HEK293 (cell line): ENCODE results near the gene IL25.

Source experiments
- AEBP2 ChIP-seq: fragments of 450-650 bp; formaldehyde crosslinking; IDR thresholded peaks from 2 replicates; pipeline ENCODE4 v1.5.1; 2016; ENCODE audit warnings: missing biosample characterization, missing genetic modification characterization, borderline replicate concordance
- REPIN1 ChIP-seq: fragments of 450-650 bp; formaldehyde crosslinking; IDR thresholded peaks from 2 replicates; pipeline ENCODE4 v1.5.1; 2017; ENCODE audit warnings: missing biosample characterization, missing genetic modification characterization, low read depth
- SCRT2 ChIP-seq: fragments of 450-650 bp; formaldehyde crosslinking; IDR thresholded peaks from 2 replicates; pipeline ENCODE4 v1.5.1; 2016; ENCODE audit warnings: missing biosample characterization, missing genetic modification characterization
- YY1 ChIP-seq: fragments of 450-650 bp; formaldehyde crosslinking; IDR thresholded peaks from 2 replicates; pipeline ENCODE4 v1.5.1; 2018; ENCODE audit warnings: missing biosample characterization, missing genetic modification characterization
- ZBTB8A ChIP-seq: fragments of 450-650 bp; formaldehyde crosslinking; IDR thresholded peaks from 2 replicates; pipeline ENCODE4 v1.5.1; 2016; ENCODE audit warnings: missing biosample characterization, missing genetic modification characterization
- ZNF350 ChIP-seq: fragments of 450-650 bp; formaldehyde crosslinking; IDR thresholded peaks from 2 replicates; pipeline ENCODE4 v1.5.0; 2017; ENCODE audit warnings: missing biosample characterization, mild to moderate bottlenecking, missing genetic modification characterization
- ZNF366 ChIP-seq: fragments of 450-650 bp; formaldehyde crosslinking; conservative IDR thresholded peaks from 2 replicates; pipeline ENCODE4 v1.5.1; 2016; ENCODE audit warnings: missing biosample characterization, missing genetic modification characterization
- ZNF391 ChIP-seq: fragments of 450-650 bp; formaldehyde crosslinking; IDR thresholded peaks from 2 replicates; pipeline ENCODE4 v1.5.1; 2016; ENCODE audit warnings: low read depth, missing biosample characterization, missing genetic modification characterization, borderline replicate concordance
- ZNF600 ChIP-seq: fragments of 450-650 bp; formaldehyde crosslinking; IDR thresholded peaks from 2 replicates; pipeline ENCODE4 v1.5.1; 2016; ENCODE audit warnings: missing biosample characterization, missing genetic modification characterization
- ZNF776 ChIP-seq: fragments of 450-650 bp; formaldehyde crosslinking; IDR thresholded peaks from 2 replicates; pipeline ENCODE4 v1.5.0; 2017; ENCODE audit warnings: missing biosample characterization, missing genetic modification characterization, borderline replicate concordance
- TF ChIP-seq, protein P1 (sequence below): fragments of 450-650 bp; formaldehyde crosslinking; IDR thresholded peaks from 2 replicates; pipeline ENCODE4 v1.5.1; 2016; ENCODE audit warnings: missing biosample characterization, missing genetic modification characterization
- TF ChIP-seq, protein P2 (sequence below): fragments of 450-650 bp; formaldehyde crosslinking; IDR thresholded peaks from 2 replicates; pipeline ENCODE4 v1.5.1; 2016; ENCODE audit warnings: missing biosample characterization, missing genetic modification characterization
- TF ChIP-seq, protein P3 (sequence below): fragments of 450-650 bp; formaldehyde crosslinking; conservative IDR thresholded peaks from 2 replicates; pipeline ENCODE4 v1.5.1; 2016; ENCODE audit warnings: low read depth, missing biosample characterization, missing genetic modification characterization

GRCh38 chr14:23382276-23382675 is 9.7 kb downstream of the IL25 start:
- TF ChIP-seq ZNF350 (tag by site-specific recombination) (no peak), SCRT2 (tag by site-specific recombination) (no peak), YY1 (tag by site-specific recombination) (no peak), ZNF776 (tag by site-specific recombination) (no peak), ZBTB8A (tag by site-specific recombination) (no peak), ZNF391 (no peak), ZNF366 (no peak), AEBP2 (tag by site-specific recombination) (no peak), REPIN1 (tag by site-specific recombination) (no peak), ZNF600 (tag by site-specific recombination) (no peak)
- TF ChIP-seq, protein P1, sequence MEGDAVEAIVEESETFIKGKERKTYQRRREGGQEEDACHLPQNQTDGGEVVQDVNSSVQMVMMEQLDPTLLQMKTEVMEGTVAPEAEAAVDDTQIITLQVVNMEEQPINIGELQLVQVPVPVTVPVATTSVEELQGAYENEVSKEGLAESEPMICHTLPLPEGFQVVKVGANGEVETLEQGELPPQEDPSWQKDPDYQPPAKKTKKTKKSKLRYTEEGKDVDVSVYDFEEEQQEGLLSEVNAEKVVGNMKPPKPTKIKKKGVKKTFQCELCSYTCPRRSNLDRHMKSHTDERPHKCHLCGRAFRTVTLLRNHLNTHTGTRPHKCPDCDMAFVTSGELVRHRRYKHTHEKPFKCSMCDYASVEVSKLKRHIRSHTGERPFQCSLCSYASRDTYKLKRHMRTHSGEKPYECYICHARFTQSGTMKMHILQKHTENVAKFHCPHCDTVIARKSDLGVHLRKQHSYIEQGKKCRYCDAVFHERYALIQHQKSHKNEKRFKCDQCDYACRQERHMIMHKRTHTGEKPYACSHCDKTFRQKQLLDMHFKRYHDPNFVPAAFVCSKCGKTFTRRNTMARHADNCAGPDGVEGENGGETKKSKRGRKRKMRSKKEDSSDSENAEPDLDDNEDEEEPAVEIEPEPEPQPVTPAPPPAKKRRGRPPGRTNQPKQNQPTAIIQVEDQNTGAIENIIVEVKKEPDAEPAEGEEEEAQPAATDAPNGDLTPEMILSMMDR, result no peak
- TF ChIP-seq, protein P2, sequence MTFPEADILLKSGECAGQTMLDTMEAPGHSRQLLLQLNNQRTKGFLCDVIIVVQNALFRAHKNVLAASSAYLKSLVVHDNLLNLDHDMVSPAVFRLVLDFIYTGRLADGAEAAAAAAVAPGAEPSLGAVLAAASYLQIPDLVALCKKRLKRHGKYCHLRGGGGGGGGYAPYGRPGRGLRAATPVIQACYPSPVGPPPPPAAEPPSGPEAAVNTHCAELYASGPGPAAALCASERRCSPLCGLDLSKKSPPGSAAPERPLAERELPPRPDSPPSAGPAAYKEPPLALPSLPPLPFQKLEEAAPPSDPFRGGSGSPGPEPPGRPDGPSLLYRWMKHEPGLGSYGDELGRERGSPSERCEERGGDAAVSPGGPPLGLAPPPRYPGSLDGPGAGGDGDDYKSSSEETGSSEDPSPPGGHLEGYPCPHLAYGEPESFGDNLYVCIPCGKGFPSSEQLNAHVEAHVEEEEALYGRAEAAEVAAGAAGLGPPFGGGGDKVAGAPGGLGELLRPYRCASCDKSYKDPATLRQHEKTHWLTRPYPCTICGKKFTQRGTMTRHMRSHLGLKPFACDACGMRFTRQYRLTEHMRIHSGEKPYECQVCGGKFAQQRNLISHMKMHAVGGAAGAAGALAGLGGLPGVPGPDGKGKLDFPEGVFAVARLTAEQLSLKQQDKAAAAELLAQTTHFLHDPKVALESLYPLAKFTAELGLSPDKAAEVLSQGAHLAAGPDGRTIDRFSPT (tag by site-specific recombination), result no peak
- TF ChIP-seq, protein P3, sequence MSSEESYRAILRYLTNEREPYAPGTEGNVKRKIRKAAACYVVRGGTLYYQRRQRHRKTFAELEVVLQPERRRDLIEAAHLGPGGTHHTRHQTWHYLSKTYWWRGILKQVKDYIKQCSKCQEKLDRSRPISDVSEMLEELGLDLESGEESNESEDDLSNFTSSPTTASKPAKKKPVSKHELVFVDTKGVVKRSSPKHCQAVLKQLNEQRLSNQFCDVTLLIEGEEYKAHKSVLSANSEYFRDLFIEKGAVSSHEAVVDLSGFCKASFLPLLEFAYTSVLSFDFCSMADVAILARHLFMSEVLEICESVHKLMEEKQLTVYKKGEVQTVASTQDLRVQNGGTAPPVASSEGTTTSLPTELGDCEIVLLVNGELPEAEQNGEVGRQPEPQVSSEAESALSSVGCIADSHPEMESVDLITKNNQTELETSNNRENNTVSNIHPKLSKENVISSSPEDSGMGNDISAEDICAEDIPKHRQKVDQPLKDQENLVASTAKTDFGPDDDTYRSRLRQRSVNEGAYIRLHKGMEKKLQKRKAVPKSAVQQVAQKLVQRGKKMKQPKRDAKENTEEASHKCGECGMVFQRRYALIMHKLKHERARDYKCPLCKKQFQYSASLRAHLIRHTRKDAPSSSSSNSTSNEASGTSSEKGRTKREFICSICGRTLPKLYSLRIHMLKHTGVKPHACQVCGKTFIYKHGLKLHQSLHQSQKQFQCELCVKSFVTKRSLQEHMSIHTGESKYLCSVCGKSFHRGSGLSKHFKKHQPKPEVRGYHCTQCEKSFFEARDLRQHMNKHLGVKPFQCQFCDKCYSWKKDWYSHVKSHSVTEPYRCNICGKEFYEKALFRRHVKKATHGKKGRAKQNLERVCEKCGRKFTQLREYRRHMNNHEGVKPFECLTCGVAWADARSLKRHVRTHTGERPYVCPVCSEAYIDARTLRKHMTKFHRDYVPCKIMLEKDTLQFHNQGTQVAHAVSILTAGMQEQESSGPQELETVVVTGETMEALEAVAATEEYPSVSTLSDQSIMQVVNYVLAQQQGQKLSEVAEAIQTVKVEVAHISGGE, result no peak
